H54 (cell line): ENCODE results near the gene LBX2.
A peak's percentile ranks its signal among the peaks of the same experiment; 100 is the strongest.

Experiments used
- DNase-seq: peaks from one replicate; pipeline ENCODE4 v3.0.0; 2011; ENCODE audit warnings: low spot score, mixed read lengths; ENCODE audit not compliant: insufficient read length
- FAIRE-seq: peaks from 3 replicates; lab custom pipeline; 2011; peaks lifted over from hg19 to GRCh38; lab: Jason Lieb, UNC
- POLR2A ChIP-seq: IDR thresholded peaks from 2 replicates; pipeline ENCODE4 v1.6.1; 2011; ENCODE audit warnings: low read depth, mild to moderate bottlenecking, low read length

Gene LBX2

DNA sequence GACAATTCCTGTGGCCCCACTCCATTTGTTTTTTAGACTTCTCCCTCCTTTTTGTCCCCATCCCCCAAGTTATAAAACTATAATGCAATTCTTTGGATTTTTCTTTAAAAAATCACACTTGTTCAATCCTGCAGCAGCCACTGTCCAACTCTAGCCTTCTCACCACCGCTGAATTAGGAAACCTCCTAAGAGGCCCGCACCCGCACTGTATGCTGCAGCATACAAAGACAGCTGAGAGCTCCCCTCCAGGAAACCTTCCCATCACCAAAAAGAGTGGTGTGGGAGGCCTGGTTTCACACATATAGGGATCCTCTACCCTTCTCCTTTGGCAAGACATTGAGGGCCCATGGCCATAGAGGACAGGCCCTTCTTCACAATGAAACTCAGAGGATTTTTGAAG, 5.2 kb upstream of the LBX2 start:
- DNase-seq: no peak
- no peak for TF ChIP-seq POLR2A
- FAIRE-seq: no peak

DNA sequence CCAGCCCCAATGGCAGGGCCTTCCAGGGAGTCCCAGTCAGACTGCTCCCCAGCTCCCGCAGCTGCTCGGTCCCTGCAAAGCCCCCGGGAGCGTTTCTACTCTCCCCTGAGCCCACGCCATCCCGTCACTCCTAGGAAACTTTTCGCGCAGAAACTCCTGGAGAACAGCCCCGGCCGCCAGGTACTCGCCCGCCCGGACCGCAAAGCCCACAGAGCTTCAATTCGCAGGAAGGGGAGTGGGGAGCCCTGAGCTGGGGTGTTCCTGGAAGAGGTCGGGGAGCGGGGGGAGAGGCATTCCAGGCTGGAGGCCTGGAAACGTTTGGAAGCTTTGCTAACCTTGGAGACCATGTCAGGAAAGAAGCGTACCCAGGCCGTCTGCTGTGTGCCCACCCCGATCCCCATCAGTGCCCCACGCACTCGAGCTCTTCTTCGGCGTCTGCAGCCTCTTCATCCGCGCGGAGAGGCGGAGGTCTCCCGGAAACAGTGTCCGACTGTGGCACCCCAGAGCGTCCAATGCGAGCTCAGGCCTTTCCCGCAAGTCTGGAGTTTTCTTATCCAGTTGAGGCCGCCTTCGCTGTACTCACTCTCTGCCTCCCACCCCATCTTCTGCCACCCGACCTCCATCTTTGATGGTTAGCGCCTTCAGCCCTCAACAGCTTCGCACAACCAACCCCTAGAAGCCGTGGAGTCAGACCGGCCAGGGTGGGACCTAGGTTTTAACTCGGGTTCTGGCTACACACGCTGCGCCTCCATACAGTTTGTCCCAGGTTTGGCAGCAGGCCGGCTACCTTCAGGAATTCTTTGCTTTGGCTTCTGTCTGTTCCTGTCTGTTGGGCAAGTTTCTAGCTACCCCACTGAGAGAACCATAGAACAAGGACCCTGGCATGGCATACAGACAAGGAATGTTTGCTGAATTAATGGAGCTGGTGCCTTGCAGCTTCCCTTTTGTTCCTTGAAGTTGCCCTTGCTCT, 4.4 kb upstream of the LBX2 start:
- no peak for TF ChIP-seq POLR2A
- DNase-seq (no peak), FAIRE-seq (no peak)

DNA sequence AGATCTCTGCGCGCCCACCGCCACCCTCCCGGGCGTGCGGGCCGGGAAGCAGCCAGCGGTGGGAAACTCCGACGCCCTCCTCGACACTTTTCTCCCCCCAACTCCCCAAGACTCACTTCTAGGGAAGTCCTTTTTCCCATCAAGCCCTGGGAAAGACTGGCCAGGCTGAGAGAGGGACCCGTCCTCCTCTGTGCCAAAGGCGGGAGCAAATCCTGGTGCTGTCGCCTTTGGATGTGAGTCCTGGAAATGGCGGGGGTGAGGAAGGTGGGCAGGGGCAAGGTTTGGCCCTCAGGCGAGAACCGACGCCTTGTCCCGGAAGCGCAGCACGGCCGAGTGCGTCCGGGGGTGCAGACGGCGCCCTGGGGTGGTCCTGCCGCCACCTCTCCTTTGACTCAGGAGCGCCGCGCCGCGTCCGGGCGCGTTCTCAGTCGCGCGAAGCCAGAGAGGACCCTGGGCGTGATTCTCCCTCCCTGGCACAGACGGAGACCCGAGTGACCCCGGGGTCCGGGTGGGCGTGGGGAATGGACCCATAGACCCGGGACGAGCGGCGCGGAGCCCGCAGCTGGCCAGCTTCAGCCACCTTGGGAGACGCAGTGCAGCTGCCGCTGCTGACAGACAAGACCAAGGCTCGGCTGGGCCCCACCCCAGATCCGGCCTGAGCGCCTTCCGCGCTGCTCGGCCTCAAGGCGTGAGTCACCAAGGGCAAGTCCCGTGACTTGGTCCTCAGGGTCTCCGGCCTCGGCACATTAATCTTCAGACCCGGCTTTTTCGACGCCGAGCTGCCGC, 3.5 kb upstream of the LBX2 start:
- TF ChIP-seq POLR2A: peak; percentile 40; the same call in 1 of the 2 replicates
- FAIRE-seq (no peak), DNase-seq (no peak)

DNA sequence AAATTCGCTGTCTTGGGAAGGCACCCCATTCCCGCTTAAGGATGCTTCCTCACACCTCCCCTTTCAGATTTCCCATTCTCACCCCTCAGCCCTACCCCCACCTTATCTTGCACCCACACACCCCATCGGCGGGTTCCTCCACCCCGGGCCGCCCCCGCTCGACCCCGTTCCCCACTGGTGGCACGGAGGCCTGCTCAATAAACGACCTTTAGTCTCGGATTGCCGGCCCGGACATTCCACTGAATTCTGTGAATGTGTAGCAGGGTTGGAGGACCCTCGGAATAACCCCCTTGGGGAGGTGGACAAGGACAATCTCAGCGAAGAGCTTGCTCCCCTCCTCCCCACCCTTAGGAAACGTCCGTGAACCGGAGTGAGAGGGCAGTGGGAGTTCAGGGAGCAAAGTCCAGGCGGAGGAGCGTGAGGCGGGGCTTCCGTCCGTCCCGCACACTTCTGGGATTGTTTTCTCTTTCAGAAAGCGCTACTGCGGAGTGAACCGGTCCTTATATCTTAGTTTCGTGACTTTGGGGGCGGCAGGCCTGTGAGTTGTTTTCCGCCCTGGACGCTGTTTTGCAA, 2.8 kb upstream of the LBX2 start:
- no peak for DNase-seq
- TF ChIP-seq POLR2A: no peak
- FAIRE-seq: no peak

DNA sequence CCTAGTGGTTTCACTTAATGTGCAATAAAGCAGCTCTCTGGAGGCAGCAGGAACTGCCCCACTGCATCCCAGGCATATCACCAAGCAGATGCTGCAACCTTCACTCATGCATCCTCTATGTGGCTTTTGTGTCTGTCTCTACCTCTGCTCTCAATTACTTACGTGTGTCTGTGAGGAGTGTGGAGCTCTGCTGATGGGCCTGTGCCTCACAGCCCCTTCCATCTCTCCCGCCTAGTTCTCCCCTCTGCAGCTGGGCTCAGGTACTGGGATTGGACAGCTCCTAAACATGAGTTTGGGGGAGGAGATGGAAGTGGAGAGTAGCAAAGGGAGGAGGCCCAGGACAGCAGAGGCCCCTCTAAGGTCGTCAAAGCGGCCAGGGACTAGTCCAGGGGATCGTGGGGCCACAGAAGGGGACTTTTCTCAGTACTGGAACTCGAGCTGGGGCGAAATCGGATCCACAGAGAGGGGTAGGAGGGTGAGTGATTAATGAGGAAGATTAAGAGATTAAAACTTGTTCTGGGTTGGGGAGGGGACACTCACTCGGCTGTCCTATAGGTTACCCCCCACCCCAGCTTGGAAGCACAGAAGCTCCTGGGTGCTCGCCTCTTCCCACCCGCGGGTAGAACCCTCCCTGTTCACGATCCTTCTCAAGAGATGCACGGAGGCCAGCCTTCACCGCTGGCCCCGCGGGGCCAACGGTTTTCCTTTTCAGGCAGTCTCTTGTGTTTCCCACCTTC, 2.1 kb upstream of the LBX2 start:
- FAIRE-seq (no peak), DNase-seq (no peak)
- no peak for TF ChIP-seq POLR2A

DNA sequence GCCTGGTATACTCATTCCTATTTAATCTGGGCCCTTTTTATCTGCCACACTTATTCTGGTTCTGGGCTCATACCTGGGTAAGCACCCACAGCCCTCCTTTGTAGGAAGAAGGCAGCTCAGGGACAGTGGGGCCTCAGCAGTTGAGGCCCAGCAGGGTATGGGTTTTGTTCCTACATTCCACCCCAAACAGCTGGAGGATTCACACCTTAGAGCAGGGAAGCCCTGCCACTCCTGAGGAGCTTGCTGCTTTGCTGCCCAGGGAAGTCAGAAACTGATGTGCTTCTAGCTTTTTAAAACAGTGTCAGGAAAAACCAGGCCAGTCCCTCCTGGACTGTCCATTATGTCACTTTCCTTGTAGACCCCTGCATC, 1.2 kb upstream of the LBX2 start:
- DNase-seq: no peak
- no peak for FAIRE-seq
- TF ChIP-seq POLR2A: no peak

DNA sequence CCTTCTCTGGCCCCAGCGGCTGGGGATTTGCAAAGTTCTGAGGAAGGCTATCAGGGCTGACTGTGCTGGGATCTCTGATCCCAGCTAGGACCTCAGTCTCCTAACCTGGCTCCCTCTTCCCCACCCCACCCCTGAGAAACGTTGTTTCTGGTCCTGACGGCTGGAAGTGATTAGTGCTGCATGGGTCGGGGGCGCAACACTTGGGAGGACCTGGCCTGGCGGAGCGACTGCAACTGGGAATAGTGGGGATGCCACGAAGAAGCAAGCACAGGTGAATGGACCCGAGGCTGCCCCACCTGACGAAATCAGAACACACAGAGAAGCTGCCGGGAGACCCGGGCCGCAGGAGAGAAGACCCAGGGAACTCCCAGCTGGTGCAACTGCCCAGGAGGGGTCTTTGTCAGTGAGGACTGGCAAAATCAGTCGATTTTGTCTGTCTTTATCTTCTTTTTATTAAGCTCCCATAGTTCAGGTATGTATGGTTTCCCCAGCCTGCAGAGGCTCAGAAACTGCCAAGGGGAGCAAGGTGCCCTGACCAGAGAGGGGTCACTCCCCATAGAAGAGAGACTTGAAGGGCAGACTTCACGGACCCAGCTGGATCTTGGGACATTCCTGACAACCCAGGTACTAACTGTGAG, 656 bp upstream of the LBX2 start:
- FAIRE-seq (no peak), DNase-seq (no peak)
- no peak for TF ChIP-seq POLR2A

DNA sequence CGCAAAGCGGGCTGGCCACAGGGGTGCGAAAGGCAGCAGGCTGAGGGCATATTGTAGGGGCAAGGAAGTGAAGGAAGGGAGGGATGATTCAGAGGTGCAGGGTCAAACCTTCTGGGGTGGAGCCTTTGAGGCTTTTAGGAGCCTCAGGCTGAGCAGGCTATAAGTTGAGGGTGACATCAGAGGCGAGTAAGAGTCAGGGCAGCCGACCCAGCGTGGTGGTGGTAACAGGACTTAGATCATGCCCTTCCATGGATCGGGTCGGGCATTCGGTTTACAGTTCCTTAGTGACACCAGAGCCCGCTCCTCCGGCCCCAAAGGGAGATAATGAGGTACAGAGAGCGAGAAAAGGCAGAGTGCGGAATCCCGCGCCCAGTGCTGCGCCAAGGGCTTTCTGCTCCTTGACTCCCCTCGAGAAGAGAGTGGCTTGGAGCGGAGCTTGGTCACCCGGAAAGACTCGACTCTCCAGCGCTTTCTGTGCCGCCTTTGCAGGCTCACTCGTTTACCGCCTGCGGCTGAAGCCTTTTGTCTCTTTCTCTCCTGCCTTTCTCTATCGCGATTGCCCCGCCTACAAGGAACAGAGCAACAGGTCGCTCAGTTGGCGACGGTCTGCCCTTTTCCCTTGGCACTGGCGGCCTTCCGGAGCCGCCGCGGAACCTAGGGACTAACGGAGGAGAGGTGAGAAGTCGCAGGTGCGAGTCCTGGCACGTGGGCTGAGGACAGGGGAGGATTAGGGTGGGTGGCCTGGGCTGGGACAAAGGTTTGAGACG, 720 bp downstream of the LBX2 start:
- no peak for TF ChIP-seq POLR2A
- FAIRE-seq: no peak
- DNase-seq: peak; percentile 75

DNA sequence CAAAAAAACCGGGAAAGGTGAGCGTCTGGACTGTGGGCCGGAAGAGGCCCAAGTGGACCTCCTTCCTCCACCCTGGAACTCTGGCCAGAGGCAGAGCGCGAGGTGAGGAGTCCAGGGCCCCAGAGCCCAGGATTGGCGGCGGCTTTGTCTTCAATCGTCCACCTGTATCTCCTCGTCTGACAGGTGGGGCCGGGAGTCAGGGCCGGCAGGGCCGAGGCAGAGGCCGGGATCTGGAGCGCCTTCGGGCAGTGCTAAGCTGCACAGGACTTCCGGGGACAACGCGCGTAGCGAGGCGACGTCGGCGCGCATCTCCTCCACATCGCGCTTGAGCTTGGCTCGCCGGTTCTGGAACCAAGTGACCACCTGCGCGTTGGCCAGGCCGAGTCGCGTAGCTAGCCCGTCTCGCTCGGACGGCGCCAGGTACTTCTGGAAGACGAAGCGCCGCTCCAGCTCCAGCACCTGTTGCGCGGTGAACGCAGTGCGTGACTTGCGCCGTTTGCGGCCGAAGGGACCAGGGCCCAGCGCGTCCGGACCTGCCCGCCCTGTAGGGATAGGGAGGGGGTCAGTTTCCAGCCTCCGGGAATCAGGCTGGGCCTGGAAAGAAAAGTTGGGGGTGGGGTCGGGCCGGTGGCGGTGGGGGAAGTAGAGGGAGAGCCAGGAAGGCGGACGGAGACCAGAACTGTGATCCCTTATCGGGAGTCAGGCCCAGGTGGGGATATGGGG, 1.5 kb downstream of the LBX2 start:
- no peak for TF ChIP-seq POLR2A
- DNase-seq (no peak), FAIRE-seq (no peak)

DNA sequence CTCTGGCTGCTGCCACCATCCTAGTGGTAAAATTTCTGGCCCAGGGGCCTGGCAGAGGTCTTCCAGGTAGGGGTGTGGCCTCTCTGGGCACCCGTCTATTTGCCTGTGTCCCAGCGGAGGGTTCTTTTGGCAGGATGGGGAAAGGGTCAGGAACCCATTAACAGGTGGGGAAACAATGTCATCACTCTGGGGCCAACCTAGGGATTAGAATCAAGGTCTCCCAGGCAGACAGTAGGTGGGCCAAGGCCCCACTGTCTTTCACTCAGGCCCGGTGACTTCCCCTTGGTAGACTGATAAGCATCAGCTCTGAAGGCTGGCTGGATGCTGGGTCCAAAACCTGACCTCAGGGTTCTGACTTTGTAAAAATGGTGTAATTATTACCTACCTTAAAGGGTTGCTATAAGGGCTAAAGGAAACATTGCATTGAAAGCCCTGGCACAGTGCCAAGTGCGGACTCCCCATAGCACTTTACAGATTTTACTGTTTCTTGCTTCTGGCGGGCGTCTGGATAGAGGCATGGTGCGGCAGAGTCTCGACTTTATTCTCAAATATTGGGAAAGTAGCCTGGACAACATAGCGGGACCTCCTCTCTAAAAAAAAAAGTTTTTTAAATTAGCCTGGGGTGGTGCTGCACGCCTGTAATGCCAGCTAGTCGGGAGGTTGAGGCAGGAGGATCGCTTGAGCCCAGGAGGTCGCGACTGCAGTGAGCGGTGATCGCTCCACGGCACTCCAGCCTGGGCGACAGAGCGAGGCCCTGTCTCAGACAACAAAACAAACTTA, 2.2 kb downstream of the LBX2 start:
- no peak for FAIRE-seq
- TF ChIP-seq POLR2A: no peak
- no peak for DNase-seq

DNA sequence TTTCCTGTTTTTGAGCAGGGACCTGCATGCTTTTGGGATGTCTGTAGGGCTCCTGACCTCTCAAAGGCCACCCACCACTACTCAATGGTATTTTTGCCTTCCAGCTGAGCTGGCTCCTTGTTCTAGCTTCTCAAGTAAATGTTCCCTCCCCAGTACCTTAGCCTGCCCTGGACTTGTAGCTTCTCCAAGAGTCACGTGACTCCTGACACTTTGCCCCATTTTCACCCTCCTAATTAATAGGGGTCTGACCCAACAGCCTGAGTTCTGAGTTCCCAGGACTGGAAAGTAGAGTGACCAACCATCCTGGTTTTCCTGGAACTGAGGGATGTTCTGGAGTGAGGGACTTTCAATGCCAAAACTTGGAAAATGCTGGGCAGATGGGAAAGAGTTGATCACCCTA, 4.0 kb downstream of the LBX2 start:
- FAIRE-seq (no peak), DNase-seq (no peak)
- no peak for TF ChIP-seq POLR2A
